Panc1 (cell line): Measurements from ENCODE around the gene GPRIN1. TPM values are rescaled to one million over a fixed set of nuclear protein-coding genes. Genes with fewer than 3 reads are reported as not detected.

ENCODE experiments used
- ATAC-seq: fragments of 200-7000 bp; cut with Tn5 transposase; 2 replicates; pipeline ENCODE4 v1.9.1; 2020; ENCODE audit warnings: mild to moderate bottlenecking, moderate library complexity
- BruUV-seq: library from RNA; stranded (reverse); fragments of 400-500 nt; replicated peaks from 2 replicates; lab custom pipeline; 2021; lab: Mats Ljungman, UMichigan
- CTCF ChIA-PET: fragments of 300-600 bp; sonication (Branson Sonifier 250); formaldehyde crosslinking; loops from one replicate; lab custom pipeline; 2022; ENCODE audit warnings: antibody characterized with exemption; lab: Charles Lee
- POLR2A ChIA-PET: fragments of 300-600 bp; sonication (Branson Sonifier 250); formaldehyde crosslinking; loops from one replicate; lab custom pipeline; 2022; ENCODE audit warnings: antibody characterized with exemption; lab: Charles Lee
- DNase-seq: peaks from one replicate; pipeline ENCODE4 v3.0.0-alpha.2; 2010; ENCODE audit warnings: low read depth, low spot score
- H3K27ac ChIP-seq: 2 replicates; pipeline ENCODE4 v1.5.1; 2011; ENCODE audit warnings: mild to moderate bottlenecking, low read length, inconsistent platforms
- H3K27me3 ChIP-seq: fragments of 200-500 bp; sonication (Bioruptor generic); 2 replicates; pipeline ENCODE4 v1.6.0; 2014; ENCODE audit warnings: low read length, inconsistent platforms; ENCODE audit not compliant: control insufficient read depth, insufficient read depth
- H3K36me3 ChIP-seq: fragments of 200-500 bp; sonication (Bioruptor generic); 2 replicates; pipeline ENCODE4 v1.5.1; 2014; ENCODE audit warnings: inconsistent platforms, mild to moderate bottlenecking, low read length, moderate library complexity; ENCODE audit not compliant: control insufficient read depth, insufficient read depth
- H3K4me1 ChIP-seq: 2 replicates; pipeline ENCODE4 v1.5.1; 2011; ENCODE audit warnings: inconsistent platforms, mild to moderate bottlenecking, low read length, moderate library complexity; ENCODE audit not compliant: control insufficient read depth, insufficient read depth
- H3K4me3 ChIP-seq, 2 experiments: 2 replicates each; pipeline ENCODE4 v1.5.1; 2011 to 2012; ENCODE audit warnings: low read depth in 2 of 2, low read length in 2 of 2, mild to moderate bottlenecking in 2 of 2, inconsistent platforms in 1 of 2, moderate library complexity in 1 of 2
- H3K9me3 ChIP-seq: fragments of 200-500 bp; sonication (Bioruptor generic); 2 replicates; pipeline ENCODE4 v1.5.1; 2014; ENCODE audit warnings: low read depth, mild to moderate bottlenecking, inconsistent platforms, low read length, moderate library complexity; ENCODE audit not compliant: control insufficient read depth, insufficient read depth
- POLR2AphosphoS5 ChIP-seq: IDR thresholded peaks from 2 replicates; pipeline ENCODE4 v1.6.1; 2012; ENCODE audit warnings: mild to moderate bottlenecking, low read depth, low read length, moderate library complexity
- SIN3A ChIP-seq: IDR thresholded peaks from 2 replicates; pipeline ENCODE4 v1.6.1; 2012; ENCODE audit warnings: low read depth, mild to moderate bottlenecking, low read length, moderate library complexity, borderline replicate concordance; ENCODE audit not compliant: insufficient read depth
- TCF7L2 ChIP-seq: IDR thresholded peaks from 2 replicates; pipeline ENCODE4 v1.6.1; 2011; ENCODE audit warnings: mild to moderate bottlenecking, low read depth, low read length, inconsistent platforms
- in situ Hi-C: cut with HindIII; loops from 2 replicates; pipeline ENCODE4 v1.10.0; 2016; ENCODE audit warnings: low sequenced_read_pairs, low pct_unique_long_range_greater_than_20kb
- intact Hi-C: fragments of 100-400 bp; cut with micrococcal nuclease; formaldehyde crosslinking; loops from one replicate; pipeline ENCODE4 v1.10.0; 2022; ENCODE audit not compliant: unreplicated experiment
- total RNA-seq: library from RNA; stranded (reverse); gene quantifications from one replicate; pipeline ENCODE4 v1.2.1, GENCODE V29; 2021; ENCODE audit not compliant: unreplicated experiment
- TF ChIP-seq, protein P1 (sequence below), 2 experiments: IDR thresholded peaks; 2 replicates each; pipeline ENCODE4 v1.6.1; 2011 to 2012; ENCODE audit warnings: low read depth in 2 of 2, control low read depth in 1 of 2, low read length in 1 of 2, mild to moderate bottlenecking in 1 of 2, moderate library complexity in 1 of 2; ENCODE audit not compliant: insufficient read depth in 1 of 2
- TF ChIP-seq, protein P2 (sequence below): fragments of 450-650 bp; IDR thresholded peaks from 2 replicates; pipeline ENCODE4 v1.5.1; 2017; ENCODE audit warnings: mild to moderate bottlenecking

GPRIN1 gene
- total RNA-seq, 1 experiment from 2014 or later: 18.9 TPM

- ChIA-PET CTCF (interaction anchor here (0.6 kb wide), 1 partner anchor 458 kb away, joined by 11 read pairs; no protein-coding TSS in a partner anchor), POLR2A (no interaction called here)
- intact Hi-C loops (no loop called here), in situ Hi-C loops (no loop called here)
- H3K36me3 ChIP-seq: no peaks in the 10 kb centered on the region
- no TSS peak for BruUV-seq
- H3K27me3 ChIP-seq: no peaks in the 10 kb centered on the region
- no peak for TF ChIP-seq POLR2AphosphoS5
- TF ChIP-seq, protein P1, sequence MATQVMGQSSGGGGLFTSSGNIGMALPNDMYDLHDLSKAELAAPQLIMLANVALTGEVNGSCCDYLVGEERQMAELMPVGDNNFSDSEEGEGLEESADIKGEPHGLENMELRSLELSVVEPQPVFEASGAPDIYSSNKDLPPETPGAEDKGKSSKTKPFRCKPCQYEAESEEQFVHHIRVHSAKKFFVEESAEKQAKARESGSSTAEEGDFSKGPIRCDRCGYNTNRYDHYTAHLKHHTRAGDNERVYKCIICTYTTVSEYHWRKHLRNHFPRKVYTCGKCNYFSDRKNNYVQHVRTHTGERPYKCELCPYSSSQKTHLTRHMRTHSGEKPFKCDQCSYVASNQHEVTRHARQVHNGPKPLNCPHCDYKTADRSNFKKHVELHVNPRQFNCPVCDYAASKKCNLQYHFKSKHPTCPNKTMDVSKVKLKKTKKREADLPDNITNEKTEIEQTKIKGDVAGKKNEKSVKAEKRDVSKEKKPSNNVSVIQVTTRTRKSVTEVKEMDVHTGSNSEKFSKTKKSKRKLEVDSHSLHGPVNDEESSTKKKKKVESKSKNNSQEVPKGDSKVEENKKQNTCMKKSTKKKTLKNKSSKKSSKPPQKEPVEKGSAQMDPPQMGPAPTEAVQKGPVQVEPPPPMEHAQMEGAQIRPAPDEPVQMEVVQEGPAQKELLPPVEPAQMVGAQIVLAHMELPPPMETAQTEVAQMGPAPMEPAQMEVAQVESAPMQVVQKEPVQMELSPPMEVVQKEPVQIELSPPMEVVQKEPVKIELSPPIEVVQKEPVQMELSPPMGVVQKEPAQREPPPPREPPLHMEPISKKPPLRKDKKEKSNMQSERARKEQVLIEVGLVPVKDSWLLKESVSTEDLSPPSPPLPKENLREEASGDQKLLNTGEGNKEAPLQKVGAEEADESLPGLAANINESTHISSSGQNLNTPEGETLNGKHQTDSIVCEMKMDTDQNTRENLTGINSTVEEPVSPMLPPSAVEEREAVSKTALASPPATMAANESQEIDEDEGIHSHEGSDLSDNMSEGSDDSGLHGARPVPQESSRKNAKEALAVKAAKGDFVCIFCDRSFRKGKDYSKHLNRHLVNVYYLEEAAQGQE (IDR thresholded peaks at IDR 0.05; ENCODE audit: insufficient read depth in 1 of 2, low read depth in 2 of 2, low read length in 1 of 2): no peak
- TF ChIP-seq, protein P2, sequence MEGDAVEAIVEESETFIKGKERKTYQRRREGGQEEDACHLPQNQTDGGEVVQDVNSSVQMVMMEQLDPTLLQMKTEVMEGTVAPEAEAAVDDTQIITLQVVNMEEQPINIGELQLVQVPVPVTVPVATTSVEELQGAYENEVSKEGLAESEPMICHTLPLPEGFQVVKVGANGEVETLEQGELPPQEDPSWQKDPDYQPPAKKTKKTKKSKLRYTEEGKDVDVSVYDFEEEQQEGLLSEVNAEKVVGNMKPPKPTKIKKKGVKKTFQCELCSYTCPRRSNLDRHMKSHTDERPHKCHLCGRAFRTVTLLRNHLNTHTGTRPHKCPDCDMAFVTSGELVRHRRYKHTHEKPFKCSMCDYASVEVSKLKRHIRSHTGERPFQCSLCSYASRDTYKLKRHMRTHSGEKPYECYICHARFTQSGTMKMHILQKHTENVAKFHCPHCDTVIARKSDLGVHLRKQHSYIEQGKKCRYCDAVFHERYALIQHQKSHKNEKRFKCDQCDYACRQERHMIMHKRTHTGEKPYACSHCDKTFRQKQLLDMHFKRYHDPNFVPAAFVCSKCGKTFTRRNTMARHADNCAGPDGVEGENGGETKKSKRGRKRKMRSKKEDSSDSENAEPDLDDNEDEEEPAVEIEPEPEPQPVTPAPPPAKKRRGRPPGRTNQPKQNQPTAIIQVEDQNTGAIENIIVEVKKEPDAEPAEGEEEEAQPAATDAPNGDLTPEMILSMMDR: no peak
- no peak for TF ChIP-seq TCF7L2
- no peak for TF ChIP-seq SIN3A
- DNase-seq (no peak), ATAC-seq (no peak)
- peaks cover 3% of the 10 kb centered on the region for H3K4me1 ChIP-seq
- H3K4me3 ChIP-seq: no peak overlapping the region
- no peaks in the 10 kb centered on the region for H3K9me3 ChIP-seq
- no peak overlapping the region for H3K27ac ChIP-seq
These were observed 43.7 kb upstream of the GPRIN1 start for GRCh38 chr5:176653401-176654385.

DNA sequence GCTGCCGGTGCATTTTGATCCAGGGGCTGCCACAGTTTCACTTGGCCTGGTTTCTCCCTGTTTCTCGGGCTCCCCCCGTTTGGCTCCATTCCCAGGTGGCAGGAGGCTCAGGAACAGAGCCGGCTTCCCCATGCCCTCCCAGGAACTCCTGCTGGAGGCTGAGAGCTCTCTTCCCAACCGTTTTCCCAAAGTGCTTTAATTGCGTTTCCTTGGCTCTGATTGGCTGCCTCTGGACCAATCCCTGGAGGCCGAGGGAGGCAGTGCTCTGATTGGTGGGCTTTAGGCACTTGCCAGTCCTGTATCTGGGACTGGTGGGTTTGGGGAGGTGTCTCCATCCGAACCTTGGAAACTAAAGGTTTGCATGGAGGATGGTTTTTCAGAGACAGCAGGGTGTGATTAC is 42.2 kb upstream of the GPRIN1 start:
- no peak for ATAC-seq
- intact Hi-C loops: no loop called here
- Histone ChIP-seq H3K9me3 (no peaks in the 10 kb centered on the region), H3K27me3 (no peaks in the 10 kb centered on the region), H3K27ac (no peak overlapping the region), H3K4me1 (peaks cover 10% of the 10 kb centered on the region), H3K36me3 (peaks cover 3% of the 10 kb centered on the region; the same call in 1 of the 2 replicates), H3K4me3 (no peak overlapping the region)
- in situ Hi-C loops: no loop called here
- DNase-seq: no peak
- TF ChIP-seq, protein P2: no peak
- TF ChIP-seq SIN3A (no peak), TCF7L2 (no peak), POLR2AphosphoS5 (no peak)
- TF ChIP-seq, protein P1 (IDR thresholded peaks at IDR 0.05; ENCODE audit: insufficient read depth in 1 of 2, low read depth in 2 of 2, low read length in 1 of 2): no peak
- ChIA-PET POLR2A (no interaction called here), CTCF (no interaction called here)
- BruUV-seq: no TSS peak
